Left ventricle myocardium superior (tissue), 1 donor: Measurements from ENCODE around the gene OR2F1. TPM values are rescaled to one million over a fixed set of nuclear protein-coding genes. Genes with fewer than 3 reads are reported as not detected.

Experiments
- ATAC-seq: fragments of 200-7000 bp; cut with Tn5 transposase; one replicate; pipeline ENCODE4 v1.9.1; 2020; ENCODE audit warnings: mild to moderate bottlenecking, moderate library complexity
- DNase-seq: peaks from one replicate; pipeline ENCODE4 v3.0.0-alpha.2; 2020
- intact Hi-C: fragments of 100-400 bp; cut with micrococcal nuclease; formaldehyde crosslinking; loops from one replicate; pipeline ENCODE4 v1.11.0; 2022
- total RNA-seq: library from RNA; stranded (reverse); fragmentation: NEBNext Ultra II Directional; extraction: Animal tissue kit (Norgen Biotek cat#: 25700); gene quantifications from one replicate; pipeline ENCODE4 v1.2.1, GENCODE V29; 2021
- donor health status: DM: no; HTN: yes; CAD: no; lungs with severe emphysema.

Gene OR2F1
- total RNA-seq, 1 donor from 2014 or later: not detected

DNA sequence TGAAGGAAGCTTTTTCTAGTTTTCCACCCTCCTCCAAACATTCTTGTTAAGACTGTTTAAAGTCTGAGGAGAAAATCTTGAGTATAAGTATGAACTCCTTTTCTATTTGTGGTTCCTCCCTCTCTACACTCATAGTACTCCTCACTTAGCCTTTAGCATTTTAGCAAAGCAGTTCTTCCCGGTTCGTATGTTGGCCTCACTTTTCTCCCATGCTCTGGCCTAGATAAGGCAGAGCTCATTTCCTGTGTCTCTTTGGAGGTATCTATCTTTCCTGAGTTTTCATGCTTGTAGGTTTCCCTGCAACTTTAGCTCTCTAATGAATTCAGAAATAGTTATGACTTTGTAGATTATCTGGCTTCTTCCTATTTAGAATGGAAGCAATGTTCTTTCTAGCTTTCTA is 5.9 kb upstream of the OR2F1 start:
- intact Hi-C loops: no loop called here
- ATAC-seq (no peak), DNase-seq (no peak)

DNA sequence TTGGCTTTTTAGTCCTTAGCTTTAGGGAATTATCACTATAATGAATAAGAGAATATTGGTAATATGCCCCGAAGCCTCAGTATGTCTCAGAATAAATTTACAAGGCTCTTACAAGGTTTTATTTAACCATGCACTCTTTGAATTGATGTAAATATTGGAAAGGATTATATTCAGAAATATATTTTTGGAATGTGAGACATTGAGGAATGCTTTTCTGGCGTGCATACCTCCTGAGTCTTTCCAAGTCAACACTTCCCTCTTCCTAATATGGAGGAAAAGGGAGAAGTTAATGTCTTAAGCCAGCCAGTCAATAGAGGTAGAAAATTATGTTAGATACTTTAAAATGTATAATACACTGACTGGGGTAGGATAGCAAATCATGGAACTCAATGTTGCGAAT is 1.2 kb upstream of the OR2F1 start:
- no peak for DNase-seq
- intact Hi-C loops: no loop called here
- ATAC-seq: no peak

DNA sequence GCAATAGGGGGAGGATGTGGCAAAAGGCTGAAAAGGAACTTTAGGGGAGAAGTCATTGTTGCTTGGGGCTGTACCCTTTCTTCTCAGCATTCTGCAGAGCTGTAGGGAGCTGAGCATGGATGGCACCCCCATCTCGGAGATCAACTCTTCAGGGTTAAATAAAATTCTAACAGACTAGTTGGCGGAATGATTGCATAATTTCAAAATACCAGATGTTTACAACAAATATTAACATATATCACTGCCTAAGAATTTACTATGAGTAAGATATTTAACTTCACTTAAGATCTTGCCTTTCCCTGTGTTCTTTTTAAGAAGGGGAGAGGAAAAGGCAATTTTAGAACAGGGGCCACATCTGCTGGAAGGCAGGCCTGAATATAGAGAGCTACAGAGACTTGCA is 509 bp upstream of the OR2F1 start:
- no peak for DNase-seq
- ATAC-seq: no peak
- intact Hi-C loops: no loop called here

DNA sequence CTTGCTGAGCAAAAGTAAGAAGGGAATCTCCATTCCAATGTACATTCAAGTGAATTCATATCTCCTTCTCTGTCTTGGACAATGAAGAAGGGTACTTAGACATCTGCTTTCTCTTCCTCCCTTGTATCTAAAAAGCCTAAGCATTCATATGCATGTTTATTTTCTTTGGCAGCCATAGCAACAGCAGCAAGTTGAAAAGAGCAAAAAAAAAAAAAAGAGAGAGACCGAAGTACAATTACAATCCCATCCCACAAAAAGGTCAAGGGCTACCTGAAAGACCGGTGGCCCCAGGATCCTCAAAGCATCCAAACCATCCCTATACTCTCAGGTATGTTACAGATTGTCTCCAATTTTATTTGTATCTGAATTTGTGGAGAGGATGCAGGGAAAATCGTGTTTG is 4.1 kb downstream of the OR2F1 start:
- intact Hi-C loops: no loop called here

DNA sequence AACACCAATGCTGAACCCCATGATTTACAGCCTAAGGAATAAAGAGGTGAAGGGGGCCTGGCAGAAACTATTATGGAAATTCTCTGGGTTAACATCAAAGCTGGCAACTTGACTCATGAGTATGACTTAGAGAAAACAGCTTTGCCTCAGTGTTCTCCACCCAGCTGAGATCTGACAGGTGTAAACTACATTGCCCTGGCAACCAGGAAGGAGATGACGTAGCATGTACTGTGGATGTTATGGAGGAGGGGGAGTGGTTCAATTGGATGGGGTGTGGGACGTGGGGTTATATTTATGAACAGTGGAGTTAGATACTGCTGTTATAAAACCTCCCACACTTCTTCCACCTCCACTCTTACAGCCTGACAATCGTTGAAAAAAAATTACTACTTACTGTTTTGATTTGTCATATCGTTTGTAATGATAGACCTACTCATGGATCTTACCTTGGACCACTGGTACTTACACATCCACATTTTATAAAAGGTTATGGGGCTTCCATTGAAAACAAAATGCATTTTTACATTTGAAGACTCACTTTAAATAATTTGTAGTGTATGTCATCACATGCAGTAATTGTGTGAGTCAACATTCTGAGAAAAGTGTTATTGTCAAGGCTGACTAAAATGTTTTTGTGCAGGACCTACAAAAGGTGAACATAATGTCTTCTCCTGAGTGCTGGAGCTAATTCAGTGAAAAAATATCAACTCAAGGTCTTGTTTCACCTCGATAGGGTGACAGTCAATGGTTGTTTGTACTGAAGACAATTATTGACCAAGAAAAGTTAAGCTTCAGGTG is 6.4 kb downstream of the OR2F1 start:
- intact Hi-C loops: no loop called here
- ATAC-seq (no peak), DNase-seq (no peak)

More for the DNA sequence above, 4.1 kb downstream of the OR2F1 start:
- DNase-seq (no peak), ATAC-seq (no peak)

DNA sequence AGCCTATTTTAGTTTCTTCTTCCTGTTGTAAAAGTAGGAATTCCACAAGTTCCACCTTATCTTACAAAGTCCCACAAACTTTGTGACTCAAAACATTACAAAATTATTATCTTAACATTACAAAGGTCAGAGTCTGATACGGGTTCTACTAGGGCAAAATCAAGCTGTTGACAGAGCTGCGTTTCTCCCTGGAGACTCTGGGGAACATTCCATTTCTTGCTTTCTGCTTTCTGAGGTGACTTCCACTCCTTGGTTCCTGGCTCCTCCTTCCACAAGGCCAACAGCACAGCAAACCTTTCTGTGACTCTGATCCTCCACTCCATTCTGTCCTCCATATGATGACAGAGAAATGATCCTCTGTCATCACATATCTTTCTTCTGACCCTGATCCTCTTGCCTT is 10.6 kb downstream of the OR2F1 start:
- DNase-seq: no peak
- intact Hi-C loops: no loop called here
- ATAC-seq: no peak

DNA sequence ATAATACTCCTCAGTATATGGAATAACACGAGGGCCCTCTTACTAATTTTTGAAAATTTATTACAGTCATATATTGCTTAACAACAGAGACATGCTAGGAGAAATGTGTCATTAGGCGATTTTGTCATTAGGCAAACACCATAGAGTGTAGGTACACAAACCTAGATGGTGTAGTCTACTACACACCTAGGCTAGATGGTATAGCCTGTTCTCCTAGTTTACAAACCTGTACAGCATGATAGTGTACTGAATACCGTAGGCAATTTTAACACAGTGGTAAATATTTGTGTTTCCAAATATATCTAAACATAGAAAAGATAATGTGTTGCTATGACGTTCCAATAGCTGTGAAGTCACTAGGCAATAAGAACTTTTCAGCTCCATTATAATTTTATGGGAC is 12.8 kb downstream of the OR2F1 start:
- ATAC-seq: no peak
- no peak for DNase-seq
- intact Hi-C loops: no loop called here

DNA sequence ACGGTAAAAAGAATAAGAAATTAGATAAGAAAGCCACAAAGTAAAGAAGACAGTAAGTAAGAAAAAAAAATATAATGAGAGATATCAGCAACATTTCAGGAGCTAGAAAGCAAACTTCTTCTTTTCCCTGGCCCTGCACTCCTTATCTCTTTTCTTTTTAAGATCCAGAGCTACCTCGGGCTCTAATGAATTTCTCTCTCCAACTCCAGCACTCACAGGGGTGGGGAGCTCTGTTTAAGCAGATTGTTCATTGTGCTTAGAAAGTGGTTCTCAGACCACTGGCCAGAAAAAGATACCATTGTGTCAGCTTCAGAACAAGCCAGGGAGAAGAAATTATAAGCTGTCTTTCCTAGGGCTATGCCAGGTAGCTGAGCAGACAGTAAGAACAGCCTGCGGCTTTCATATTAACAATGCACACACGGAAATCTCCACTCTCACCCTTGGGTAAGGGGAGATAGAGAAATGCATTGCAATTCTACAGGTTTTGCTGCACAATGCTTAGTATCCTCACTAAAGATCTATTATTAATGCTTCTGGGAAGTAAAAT is 19.3 kb downstream of the OR2F1 start:
- DNase-seq: no peak
- intact Hi-C loops: no loop called here
- no peak for ATAC-seq

DNA sequence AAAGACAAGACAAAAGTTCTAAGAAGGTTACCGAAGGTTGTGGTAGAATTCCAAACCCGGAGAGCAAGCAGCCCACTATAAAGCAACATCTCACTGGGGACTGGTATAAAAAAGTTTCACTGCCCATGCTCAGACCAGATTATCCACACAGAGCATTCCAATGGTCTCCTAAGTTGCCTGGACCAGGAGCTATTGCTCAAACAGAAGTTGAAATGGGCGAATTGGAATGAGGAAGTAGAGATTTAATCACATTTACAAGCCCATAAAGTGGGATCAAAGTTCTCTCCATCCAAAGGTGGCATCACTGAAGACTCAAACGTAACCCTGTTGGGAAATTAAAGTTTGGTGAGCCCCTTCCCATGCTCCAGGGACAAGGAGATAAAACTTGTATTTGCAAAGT is 19.8 kb downstream of the OR2F1 start:
- no peak for DNase-seq
- no peak for ATAC-seq
- intact Hi-C loops: no loop called here

DNA sequence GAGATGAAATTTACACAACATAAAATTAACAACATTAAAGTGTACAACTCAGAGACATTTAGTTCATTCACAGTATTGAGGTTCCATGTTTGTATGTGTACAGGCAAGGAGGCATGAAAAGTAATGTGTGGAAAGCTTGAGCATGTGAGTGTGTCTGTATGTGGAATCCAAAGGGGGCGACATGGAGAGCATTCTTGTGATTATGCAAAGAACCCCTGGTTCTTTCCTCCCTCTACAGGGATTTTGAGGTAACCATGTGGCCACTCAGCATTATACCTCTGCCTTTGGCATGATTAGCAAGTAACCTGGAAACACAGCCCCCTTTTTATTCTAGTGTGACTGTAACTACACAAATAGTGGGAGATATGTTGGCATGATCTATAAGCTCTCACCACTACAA is 21.0 kb downstream of the OR2F1 start:
- ATAC-seq (no peak), DNase-seq (no peak)
- intact Hi-C loops: no loop called here

DNA sequence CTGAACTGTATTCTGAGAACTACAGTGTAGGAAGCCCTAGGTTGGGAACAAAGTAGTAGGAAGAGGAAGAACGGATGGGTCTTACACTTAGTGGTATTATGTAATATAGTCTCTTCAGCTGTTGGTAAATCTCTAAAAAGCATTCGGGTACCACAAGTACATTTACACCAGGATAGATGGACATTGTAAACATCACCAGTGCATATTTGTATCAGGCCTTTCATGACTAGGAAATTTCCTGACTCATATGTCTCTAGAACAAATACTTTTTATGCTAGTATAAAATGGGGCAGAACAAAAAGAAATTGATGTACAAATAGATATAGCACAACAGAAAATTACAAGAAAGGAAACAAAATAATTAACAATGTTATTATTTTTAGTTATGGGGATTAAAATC is 23.9 kb downstream of the OR2F1 start:
- ATAC-seq (no peak), DNase-seq (no peak)
- intact Hi-C loops: no loop called here

DNA sequence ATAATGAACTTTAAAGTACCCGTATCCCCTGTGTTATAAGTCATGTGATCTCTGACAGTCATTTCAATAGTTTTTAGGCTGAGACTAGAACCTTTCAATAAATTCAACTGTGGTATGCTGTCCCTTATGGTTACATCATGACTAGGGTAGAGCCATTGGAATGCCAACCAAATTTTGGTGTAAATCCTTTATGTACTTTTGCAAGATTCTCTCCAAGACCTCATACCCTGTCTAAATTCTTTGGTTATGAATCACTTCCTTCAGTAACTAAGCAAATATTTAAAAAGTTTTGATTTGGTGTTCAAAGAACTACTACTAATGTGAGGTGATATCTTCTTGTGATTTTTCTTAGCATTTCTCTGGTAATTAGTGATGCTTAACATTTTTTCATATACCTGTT is 24.7 kb downstream of the OR2F1 start:
- DNase-seq (no peak), ATAC-seq (no peak)
- intact Hi-C loops: no loop called here

DNA sequence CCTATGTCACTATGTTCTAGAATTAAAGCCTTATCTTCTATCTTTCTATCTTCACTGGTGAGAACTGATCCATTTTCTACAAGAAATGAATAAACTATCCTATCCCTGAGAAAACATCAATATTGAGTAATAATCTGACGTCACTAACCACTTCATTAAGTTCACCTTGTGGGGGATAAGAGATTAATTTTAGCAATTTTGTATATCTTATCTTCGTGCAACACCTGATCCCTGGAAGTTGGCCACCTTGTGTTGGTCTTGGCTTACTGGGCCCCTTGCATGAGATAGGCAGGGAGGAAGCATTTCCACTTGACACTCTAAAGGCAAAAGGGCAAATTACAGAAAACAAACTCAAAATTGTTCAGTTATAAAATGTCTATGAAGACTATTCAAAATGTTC is 25.4 kb downstream of the OR2F1 start:
- DNase-seq (no peak), ATAC-seq (no peak)
- intact Hi-C loops: no loop called here

DNA sequence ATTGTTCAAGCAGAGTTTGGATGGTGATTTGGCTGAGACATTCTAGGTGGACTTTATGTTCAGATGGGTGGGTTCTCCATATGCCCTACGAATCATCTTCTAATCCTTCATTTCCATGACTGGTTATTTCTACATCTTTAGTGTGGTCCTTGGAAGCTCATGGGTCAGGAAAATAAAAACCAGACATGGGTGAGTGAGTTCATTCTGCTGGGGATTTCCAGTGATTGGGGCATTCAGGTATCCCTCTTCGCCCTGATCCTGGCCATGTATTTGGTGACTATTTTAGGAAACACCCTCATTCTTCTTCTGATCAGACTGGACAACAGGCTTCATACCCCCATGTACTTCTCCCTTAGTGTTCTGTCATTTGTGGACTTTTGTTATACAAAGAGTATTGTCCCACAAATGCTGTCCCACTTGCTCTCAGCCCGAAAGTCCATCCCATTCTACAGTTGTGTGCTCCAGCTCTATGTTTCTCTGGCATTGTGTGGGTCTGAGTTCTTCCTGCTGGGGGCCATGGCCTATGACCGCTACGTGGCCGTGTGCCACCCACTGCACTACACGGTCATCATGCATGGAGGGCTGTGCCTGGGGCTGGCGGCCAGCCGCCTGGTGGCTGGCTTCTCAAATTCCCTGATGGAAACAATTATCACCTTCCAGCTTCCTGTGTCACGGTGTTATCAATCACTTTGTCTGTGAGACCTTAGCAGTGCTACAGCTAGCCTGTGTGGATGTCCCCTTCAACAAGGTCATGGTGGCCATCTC is 26.3 kb downstream of the OR2F1 start:
- intact Hi-C loops: no loop called here
- ATAC-seq (no peak), DNase-seq (no peak)

DNA sequence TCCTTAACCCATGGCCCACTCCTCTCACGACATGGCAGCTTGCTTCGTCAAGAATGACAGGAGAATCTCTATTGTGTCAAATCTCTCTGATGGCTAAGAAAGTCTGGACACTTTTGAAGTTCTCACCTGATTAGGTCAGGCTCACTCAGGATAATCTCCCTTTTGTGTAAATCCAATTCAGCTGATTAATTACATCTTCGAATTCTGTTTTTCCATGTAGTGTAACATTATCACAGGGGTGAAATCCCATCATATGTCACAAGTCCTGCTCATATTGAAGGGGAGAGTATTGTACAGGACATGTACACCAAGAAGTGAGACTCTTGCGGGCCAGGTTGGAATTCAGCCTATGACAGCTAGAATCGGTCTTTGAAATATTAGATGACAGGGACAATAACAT is 29.3 kb downstream of the OR2F1 start:
- intact Hi-C loops: no loop called here
- ATAC-seq (no peak), DNase-seq (no peak)

DNA sequence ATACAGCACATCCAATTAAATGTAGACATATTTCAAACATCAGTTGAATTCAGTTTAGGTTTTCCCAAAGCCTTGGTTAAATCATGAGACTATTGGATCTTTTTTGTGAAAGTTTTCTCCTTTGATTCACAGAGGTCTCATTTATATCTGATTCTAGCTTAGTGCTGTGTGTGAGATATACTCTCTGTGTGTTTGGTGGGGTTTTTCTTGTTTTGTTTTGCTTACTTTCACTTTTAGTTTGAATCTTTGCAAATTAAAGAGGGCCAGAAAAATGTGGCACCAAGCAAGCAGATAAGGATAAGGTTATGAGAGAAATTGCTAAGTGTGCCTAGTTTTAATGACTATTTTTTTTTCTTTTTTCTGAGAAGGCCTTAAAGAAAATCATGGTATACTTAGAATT is 32.9 kb downstream of the OR2F1 start:
- DNase-seq: no peak
- ATAC-seq: no peak
- intact Hi-C loops: no loop called here

DNA sequence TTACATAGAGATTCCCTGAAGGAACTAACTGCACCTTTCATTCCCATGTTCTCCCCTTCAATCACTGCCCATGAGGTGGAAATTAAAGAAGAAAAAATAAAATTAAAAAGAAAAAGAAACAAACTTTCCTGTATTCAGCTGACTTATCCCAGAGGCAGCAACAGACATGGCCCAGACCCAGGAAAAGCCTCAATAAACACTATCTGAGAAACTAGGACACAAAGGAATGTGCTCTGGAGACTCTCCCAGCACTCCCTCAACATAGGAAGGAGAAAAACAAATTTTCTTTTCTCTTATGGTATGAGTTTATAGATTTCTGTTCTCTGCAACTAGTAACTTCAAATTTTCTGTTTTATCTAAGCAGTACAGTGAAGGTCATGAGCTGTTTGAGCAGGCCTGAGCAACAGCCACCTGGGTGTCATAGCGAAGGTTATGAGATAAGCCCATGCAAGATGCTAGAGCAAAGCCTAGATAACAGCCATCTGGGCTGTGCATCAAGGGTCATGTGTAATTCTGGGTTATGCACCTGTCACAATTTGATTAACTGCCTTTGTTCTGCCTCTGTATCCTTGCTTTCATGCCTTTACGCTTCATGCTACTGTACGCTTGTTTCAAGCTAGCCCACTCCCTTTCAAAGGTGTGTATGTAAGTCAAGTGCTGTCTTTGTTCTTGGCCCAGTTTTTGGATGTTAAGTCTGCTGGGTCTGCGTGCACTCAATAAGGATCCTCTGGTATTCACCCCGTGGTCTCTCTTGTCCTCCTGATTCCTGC is 34.5 kb downstream of the OR2F1 start:
- intact Hi-C loops: no loop called here

DNA sequence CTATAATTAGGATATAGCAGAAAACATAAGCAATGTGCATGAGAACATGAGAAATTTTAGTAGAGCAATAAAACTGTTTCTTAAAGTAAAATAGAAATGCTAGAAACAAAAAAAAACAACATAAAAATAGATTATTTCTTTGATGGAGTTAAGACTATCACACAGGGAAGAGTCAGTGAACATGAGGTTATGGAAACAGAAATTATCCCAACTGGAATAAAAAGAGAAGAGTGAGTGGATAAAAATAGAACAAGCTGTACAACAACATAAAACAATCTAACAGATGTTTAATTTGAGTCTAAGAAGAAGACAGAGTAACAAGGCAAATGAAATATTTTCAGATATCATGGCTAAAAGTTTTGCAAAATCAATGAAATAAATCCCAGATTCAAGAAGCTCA is 38.0 kb downstream of the OR2F1 start:
- peak; percentile 32 for ATAC-seq
- DNase-seq: no peak
- intact Hi-C loops: no loop called here

More for the DNA sequence above, 34.5 kb downstream of the OR2F1 start:
- ATAC-seq (no peak), DNase-seq (no peak)

DNA sequence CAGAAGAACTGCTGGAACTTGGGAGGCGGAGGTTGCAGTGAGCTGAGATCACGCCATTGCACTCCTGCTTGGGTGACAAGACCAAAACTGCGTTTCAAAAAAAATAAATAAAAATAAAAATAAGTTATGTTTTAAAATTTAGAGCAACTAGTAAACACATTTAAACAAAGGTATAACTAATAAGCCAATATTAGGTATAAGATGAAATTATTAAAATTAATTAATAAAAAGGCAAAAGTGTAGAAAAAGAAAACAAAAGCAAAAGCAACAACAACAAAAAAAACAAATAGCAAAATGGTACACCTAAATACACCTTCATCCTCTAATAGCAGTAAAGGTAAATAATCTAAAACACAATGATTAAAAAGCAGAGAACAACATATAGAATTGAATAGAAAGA is 39.3 kb downstream of the OR2F1 start:
- no peak for ATAC-seq
- intact Hi-C loops: no loop called here
- no peak for DNase-seq

DNA sequence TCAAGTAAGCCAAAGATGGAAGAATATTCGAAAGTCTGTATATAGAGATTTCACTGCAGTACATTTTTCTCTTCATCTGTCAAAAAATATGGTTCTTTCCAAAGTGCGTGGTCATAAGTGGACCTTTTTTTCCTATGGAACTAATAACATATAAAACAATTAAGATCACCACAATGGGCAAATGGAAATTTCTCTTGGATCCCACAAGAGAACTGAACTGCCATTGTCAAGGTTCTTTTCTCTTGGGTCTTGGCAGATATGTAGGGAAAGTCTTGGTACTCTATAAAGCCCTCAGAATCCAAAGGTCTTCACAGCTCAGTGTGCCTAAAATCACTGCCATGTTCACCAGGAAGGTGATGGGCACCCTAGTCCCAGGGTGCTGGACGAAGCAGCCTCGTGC is 45.4 kb downstream of the OR2F1 start, which contains the start of gene OR6B1:
OR6B1 (plus strand) TSS at position 301 of the 400 bp plus-strand sequence. CDS start 3,677 bp downstream, outside the sequence.
- DNase-seq (no peak), ATAC-seq (no peak)
- intact Hi-C loops: no loop called here
